HG03066 (cell line): ENCODE results near the gene SLC6A15.

Source experiments
- ATAC-seq: cut with Tn5 transposase; IDR thresholded peaks from one replicate; pipeline ENCODE4 v1.9.1; 2021; ENCODE audit warnings: low read depth; ENCODE audit not compliant: unreplicated experiment

SLC6A15 gene

DNA sequence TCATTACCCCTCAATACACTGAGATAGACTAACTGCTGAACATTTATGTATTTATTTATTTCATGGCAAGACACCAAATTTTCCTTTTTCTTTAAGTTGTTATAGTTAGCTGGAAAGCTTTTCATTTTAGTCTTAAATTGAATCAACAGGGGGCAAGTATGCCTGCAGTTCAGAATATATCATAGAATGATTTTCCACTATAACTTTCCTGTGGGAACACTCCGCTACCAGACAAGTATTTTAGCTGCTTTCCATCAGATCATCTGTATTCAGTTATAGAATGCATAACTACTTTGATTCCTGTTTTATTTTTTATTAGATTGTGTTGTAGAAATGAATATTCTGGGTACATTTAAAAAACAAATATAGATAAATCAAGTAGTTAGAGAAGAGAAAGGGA, 102.0 kb downstream of the SLC6A15 start:
- no peak for ATAC-seq
